ENCODE results near the gene RNU1-4. TPM values are rescaled to one million over a fixed set of nuclear protein-coding genes. Genes with fewer than 3 reads are reported as not detected.
A peak's percentile ranks its signal among the peaks of the same experiment; 100 is the strongest.
"Not testable (repeated sequence)": the region's sequence is repeated elsewhere in the genome, so short reads cannot be mapped to it uniquely, and the experiment has no call there.

Gene RNU1-4
- total RNA-seq, 1 donor from 2014 or later = 5,258 TPM

GRCh38 chr1:16766689-16767256 lies 26.5 kb downstream of the RNU1-4 start:
- not testable (repeated sequence) for DNase-seq (ENCODE audit: low read depth in 2 of 2)

- peak in 1 of 2 donors; percentile 28 for DNase-seq (ENCODE audit: low read depth in 2 of 2)
These were observed 29.9 kb downstream of the RNU1-4 start for GRCh38 chr1:16770139-16770759.

- DNase-seq (ENCODE audit: low read depth in 2 of 2) = not testable (repeated sequence)
These were observed 30.7 kb downstream of the RNU1-4 start for GRCh38 chr1:16770896-16771446.

GRCh38 chr1:16772275-16773204 lies 32.2 kb downstream of the RNU1-4 start:
- DNase-seq (ENCODE audit: low read depth in 2 of 2) = not testable (repeated sequence)

GRCh38 chr1:16773205-16773596 lies 32.9 kb downstream of the RNU1-4 start:
- DNase-seq (ENCODE audit: low read depth in 2 of 2) = not testable (repeated sequence)

- not testable (repeated sequence) for DNase-seq (ENCODE audit: low read depth in 2 of 2)
These were observed 33.4 kb downstream of the RNU1-4 start for GRCh38 chr1:16773723-16774122.

- not testable (repeated sequence) for DNase-seq (ENCODE audit: low read depth in 2 of 2)
These were observed 34.5 kb downstream of the RNU1-4 start for GRCh38 chr1:16774773-16775172.

GRCh38 chr1:16775290-16775689 lies 35.0 kb downstream of the RNU1-4 start:
- not testable (repeated sequence) for DNase-seq (ENCODE audit: low read depth in 2 of 2)

- DNase-seq (ENCODE audit: low read depth in 2 of 2) = not testable (repeated sequence)
These were observed 35.9 kb downstream of the RNU1-4 start for GRCh38 chr1:16776248-16776647.

- not testable (repeated sequence) for DNase-seq (ENCODE audit: low read depth in 2 of 2)
These were observed 36.5 kb downstream of the RNU1-4 start for GRCh38 chr1:16776835-16777234.

- DNase-seq (ENCODE audit: low read depth in 2 of 2) = not testable (repeated sequence)
These were observed 37.5 kb downstream of the RNU1-4 start for GRCh38 chr1:16777821-16778220.

GRCh38 chr1:16779525-16779924 lies 39.2 kb downstream of the RNU1-4 start:
- DNase-seq (ENCODE audit: low read depth in 2 of 2) = not testable (repeated sequence)

- DNase-seq (ENCODE audit: low read depth in 2 of 2) = not testable (repeated sequence)
These were observed 40.7 kb downstream of the RNU1-4 start for GRCh38 chr1:16781033-16781432.

GRCh38 chr1:16781625-16782024 lies 41.3 kb downstream of the RNU1-4 start:
- not testable (repeated sequence) for DNase-seq (ENCODE audit: low read depth in 2 of 2)

GRCh38 chr1:16784955-16785354 lies 44.6 kb downstream of the RNU1-4 start:
- DNase-seq (ENCODE audit: low read depth in 2 of 2) = not testable (repeated sequence)

GRCh38 chr1:16786362-16786761 lies 46.0 kb downstream of the RNU1-4 start:
- DNase-seq (ENCODE audit: low read depth in 2 of 2) = not testable (repeated sequence)

GRCh38 chr1:16787175-16787574 lies 46.9 kb downstream of the RNU1-4 start:
- DNase-seq (ENCODE audit: low read depth in 2 of 2) = not testable (repeated sequence)

GRCh38 chr1:16787711-16788110 lies 47.4 kb downstream of the RNU1-4 start:
- not testable (repeated sequence) for DNase-seq (ENCODE audit: low read depth in 2 of 2)
